C4-2B (cell line): ENCODE measurements around the gene NECAP2.

Source experiments
- ZFX ChIP-seq: fragments of 450-650 bp; IDR thresholded peaks from 2 replicates; pipeline ENCODE4 v1.6.1; 2017
- TF ChIP-seq, protein P1 (sequence below): fragments of 450-650 bp; conservative IDR thresholded peaks from 2 replicates; pipeline ENCODE4 v1.5.1; 2017; ENCODE audit warnings: mild to moderate bottlenecking

GRCh38 chr1:16422041-16422440, 18.5 kb upstream of the NECAP2 start:
- TF ChIP-seq ZFX: no peak
- TF ChIP-seq, protein P1, sequence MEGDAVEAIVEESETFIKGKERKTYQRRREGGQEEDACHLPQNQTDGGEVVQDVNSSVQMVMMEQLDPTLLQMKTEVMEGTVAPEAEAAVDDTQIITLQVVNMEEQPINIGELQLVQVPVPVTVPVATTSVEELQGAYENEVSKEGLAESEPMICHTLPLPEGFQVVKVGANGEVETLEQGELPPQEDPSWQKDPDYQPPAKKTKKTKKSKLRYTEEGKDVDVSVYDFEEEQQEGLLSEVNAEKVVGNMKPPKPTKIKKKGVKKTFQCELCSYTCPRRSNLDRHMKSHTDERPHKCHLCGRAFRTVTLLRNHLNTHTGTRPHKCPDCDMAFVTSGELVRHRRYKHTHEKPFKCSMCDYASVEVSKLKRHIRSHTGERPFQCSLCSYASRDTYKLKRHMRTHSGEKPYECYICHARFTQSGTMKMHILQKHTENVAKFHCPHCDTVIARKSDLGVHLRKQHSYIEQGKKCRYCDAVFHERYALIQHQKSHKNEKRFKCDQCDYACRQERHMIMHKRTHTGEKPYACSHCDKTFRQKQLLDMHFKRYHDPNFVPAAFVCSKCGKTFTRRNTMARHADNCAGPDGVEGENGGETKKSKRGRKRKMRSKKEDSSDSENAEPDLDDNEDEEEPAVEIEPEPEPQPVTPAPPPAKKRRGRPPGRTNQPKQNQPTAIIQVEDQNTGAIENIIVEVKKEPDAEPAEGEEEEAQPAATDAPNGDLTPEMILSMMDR: no peak
